RCC 7860 (cell line): ENCODE data around the gene MATN1.

Experiments used
- DNase-seq: peaks from one replicate; pipeline ENCODE4 v3.0.0-alpha.2; 2015; ENCODE audit warnings: low spot score
- FAIRE-seq: peaks from 2 replicates; lab custom pipeline; 2012; peaks lifted over from hg19 to GRCh38; lab: Jason Lieb, UNC

Gene MATN1

DNA sequence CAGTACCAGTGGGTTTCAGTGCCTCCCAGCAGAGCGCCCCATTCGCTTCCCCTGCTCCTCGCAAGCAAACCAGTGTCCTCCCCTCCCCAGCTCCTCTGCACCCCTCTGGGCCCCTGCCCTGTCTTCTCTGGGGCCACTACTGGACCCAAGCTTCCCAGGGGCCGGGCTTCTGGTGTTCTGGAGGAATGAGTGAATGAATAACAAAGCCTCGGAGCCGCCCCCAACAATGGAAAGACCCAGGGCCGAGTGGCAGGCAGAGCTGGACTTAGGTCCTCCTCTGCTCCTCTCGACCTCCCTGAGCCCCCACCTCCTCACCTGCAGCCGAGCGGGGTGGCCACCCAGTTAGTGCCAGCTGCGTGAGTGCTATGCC is 37.6 kb downstream of the MATN1 start:
- DNase-seq (no peak), FAIRE-seq (no peak)

DNA sequence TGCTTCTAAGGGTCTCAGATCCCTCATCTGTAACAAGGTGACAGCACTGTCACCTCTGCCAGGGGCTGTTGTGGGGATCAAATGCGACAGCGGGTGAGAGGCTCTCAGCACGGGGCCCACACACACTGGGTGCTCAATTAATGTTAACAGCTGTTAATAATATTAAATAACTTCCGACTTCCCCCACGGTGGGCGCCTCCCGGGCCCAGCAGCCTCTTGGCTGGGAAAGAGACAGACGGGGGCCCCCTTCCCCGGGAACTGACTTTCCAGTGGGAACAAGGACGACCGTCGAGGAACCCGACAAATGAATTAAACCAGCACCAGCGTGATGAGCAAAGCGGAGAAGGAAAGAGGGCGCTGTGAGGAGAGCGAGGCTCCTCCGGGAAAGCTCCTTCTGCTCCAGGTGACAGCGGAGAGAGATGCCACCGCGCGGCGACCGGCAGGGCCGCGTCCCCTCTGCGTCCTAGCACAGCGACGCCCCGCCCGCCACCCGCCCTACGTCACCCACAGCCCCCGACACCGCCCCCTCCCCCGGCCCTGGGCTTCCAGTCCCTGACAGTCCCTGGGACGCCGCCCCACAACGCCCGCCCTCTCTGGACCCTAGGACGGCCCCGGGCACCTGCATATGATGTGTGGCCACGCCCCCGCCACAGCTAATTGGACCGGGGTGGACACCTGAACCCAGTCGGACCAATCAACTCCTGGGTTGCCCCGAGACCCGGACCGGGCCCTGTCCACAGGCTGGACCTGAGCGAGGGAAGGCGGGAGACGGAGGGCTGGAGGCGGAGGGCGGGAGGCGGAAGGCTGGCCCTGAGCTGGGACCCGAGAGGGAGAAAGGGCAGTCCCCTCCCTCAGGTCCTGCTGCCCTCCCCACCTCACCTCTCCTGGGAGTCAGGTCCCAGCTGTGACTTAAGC is 38.2 kb downstream of the MATN1 start:
- DNase-seq = no peak
- FAIRE-seq = no peak

GRCh38 chr1:30684259-30684658 is 39.1 kb downstream of the MATN1 start:
- FAIRE-seq (no peak), DNase-seq (no peak)

DNA sequence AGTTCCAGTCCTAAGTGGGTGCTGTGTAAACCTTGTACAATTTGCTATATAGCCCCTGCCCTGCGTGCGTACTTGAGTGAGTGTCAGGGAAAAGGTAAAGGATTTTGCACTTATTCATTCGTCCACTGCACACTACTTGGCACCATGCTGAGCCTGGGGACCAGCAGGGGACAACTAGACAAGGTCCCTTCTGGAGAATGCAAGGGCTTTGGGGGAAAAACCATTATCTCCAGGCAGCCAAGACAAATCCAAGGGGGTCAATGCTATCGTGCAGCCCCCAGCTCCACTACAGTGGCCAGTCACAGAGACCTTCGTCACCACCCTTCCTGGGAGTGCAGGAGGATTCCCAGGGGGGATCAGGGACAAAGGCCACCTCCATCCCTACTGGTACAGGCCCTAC is 39.7 kb downstream of the MATN1 start:
- no peak for DNase-seq
- FAIRE-seq = no peak

- DNase-seq (no peak), FAIRE-seq (no peak)
These were observed 40.7 kb downstream of the MATN1 start for GRCh38 chr1:30682396-30683275.

DNA sequence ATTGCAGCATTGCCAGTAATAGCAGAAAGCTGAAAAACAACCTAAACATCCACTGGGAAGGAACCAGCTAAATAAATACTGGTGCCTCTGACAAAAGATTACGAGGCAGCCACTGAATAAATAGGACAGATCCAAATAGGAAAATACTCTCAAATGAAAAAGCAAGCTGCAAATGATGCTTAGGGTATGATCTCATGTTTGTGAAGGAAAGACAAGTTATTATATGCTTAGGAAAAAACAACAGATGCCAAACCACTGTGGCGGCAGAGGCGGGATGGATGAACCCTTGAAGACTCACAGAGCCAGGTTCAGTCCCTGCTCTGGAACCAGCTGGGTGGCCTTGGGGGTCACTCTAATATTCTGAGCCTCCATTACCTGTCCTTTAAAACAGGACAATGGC is 41.6 kb downstream of the MATN1 start:
- DNase-seq (no peak), FAIRE-seq (no peak)

GRCh38 chr1:30680879-30681278 is 42.5 kb downstream of the MATN1 start:
- DNase-seq (no peak), FAIRE-seq (no peak)

DNA sequence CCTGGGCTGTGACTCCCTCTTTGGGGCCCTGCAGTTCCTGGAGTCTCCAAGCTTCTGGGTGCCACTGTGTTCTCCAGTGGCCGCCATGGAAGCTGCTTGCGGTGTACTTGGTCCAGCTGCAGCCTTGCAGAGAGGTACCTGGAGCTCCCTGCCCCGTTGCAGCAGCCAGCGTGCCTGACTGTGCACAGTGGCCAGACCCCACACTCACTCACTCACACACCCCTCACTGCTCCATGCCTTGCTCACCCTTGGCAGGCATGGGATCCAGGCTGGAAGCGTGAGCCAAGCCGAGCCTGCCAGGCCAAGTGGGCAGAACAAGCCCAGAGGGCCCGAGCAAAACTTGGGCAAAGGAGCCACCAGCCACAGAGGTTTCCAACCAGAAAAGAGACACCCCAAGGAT is 43.0 kb downstream of the MATN1 start:
- DNase-seq = no peak
- FAIRE-seq = no peak

- no peak for FAIRE-seq
- no peak for DNase-seq
These were observed 43.4 kb downstream of the MATN1 start for GRCh38 chr1:30679976-30680305.

DNA sequence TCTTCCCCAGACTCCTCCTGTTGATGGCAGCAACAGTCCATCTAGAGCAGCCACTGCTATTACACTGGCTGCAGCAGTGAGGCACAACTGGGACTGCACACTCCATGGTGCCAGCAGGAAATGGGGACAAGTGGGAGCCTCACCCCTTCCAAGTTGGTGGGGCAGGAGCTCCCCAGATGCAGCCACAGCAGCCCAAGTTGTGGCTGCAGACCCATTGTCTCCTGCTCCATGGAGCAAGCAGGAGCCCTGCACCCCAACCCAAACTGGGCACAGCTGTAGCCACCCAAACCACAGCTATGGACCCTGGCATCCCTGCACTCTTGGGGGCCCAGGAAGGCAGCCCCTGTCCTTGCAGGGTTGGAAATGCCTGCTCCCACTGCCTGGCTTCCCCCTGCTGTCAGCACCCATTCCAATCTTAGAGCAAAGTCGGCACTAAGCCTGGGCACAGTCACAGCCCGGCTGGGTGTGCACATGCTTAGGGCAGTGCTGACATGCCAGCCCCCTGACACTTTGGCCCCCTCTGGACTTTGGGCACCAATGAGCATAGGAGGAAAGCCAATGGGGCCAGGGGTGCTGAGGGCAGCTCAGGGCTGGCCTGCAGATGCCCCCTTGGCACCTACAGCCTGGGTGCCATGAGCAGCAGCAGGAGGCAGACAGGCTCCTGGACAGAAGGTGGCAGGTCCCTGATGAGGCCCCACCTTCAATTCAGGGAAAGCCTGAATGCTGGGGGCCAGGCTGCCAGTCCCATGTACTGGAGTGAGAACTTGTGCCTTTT is 44.0 kb downstream of the MATN1 start:
- no peak for DNase-seq
- no peak for FAIRE-seq

- no peak for FAIRE-seq
These were observed 45.2 kb downstream of the MATN1 start for GRCh38 chr1:30678209-30678608.

DNA sequence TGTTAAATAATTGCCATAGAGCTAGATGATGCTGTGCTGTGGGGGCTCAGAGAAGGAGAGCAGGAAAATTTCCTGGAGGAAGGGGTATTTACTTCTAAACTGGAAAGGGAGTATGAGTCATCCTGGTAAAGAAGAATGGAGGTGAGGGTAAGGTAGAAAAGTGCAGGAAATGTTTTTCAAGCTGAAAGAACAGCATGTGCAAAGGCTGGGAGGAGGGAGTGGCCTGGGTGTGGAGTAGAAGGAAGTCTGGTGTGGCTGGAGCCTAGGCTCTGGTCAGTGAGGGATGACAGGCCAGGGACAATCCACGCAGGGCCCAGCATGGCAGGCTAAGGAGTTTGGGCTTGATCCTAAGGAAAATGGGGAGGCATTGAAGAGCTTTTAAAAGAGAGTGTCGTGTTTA is 45.9 kb downstream of the MATN1 start:
- DNase-seq (no peak), FAIRE-seq (no peak)

More at GRCh38 chr1:30678209-30678608, 45.2 kb downstream of the MATN1 start:
- DNase-seq = no peak

- FAIRE-seq (no peak), DNase-seq (no peak)
These were observed 47.6 kb downstream of the MATN1 start for GRCh38 chr1:30675761-30676160.

GRCh38 chr1:30675289-30675688 is 48.1 kb downstream of the MATN1 start:
- DNase-seq (no peak), FAIRE-seq (no peak)

- DNase-seq = no peak
- no peak for FAIRE-seq
These were observed 50.0 kb downstream of the MATN1 start for GRCh38 chr1:30673395-30673794.

DNA sequence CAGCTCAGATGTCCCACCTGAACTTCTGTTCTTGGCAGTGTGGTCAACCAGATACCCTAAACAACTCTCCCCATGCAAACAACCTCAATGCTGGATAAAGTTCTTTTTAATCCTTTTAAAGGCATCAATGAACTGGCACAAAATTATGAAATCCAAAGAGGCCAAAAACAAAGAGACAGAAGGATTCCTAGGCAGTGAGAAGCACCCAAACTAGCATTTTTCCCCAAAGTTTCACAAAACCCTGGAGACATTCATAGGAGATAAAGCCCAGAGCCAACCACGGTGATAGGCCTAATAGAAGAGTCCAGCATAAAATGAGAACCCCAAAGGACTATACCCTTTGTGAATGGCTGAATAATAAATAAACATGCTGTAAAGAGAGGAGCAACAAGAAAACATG is 50.7 kb downstream of the MATN1 start:
- DNase-seq (no peak), FAIRE-seq (no peak)

DNA sequence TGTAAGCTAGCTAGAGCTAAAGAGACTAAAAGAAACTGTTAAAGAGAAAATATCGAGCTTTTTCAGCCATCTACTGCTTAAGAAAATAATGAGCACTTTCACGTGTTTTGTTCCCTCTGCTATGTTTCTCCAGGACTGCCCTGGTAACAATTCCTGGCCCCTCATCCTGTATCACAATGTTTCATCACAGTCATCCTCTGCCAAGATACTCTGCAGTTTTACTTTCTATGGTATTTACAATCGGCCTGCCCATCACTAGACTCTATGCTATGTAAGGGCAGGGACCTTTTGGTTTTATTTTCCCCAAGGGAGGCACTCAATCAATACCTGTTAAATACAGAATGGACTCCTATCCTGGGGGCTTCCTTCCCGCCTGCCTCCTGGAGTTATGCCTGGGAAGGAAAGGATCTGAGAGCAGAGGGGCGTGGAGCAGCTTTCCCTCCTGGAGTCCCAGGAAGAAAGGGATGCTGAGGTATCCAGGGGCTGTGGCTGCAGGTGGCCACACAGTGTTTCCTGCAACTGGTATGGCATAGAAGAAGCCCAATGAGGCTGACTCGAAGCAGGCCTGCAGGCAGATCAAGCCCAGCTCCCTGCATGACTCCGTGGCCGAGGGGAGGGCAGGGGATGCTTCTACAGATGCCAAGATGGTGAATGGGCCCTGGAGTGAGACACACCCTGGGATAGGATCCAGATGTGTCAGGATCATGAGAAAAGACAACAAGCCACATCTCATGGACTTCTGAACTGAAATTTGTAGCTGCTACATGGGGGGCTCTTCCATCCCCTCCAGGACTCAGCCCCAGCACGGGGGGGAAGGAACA is 52.9 kb downstream of the MATN1 start:
- no peak for DNase-seq
- FAIRE-seq = no peak

- DNase-seq (no peak), FAIRE-seq (no peak)
These were observed 54.6 kb downstream of the MATN1 start for GRCh38 chr1:30668546-30669327.

- FAIRE-seq (no peak), DNase-seq (no peak)
These were observed 55.4 kb downstream of the MATN1 start for GRCh38 chr1:30668024-30668423.
